HG03196 (cell line): ENCODE results near the gene SAMD14.

Experiments used
- ATAC-seq: cut with Tn5 transposase; IDR thresholded peaks from one replicate; pipeline ENCODE4 v1.9.1; 2021; ENCODE audit not compliant: unreplicated experiment

Gene SAMD14

GRCh38 chr17:50113624-50114320, 16.2 kb downstream of the SAMD14 start:
- ATAC-seq, result no peak

GRCh38 chr17:50112694-50113093, 17.3 kb downstream of the SAMD14 start:
- no peak for ATAC-seq

GRCh38 chr17:50111673-50112655, 18.0 kb downstream of the SAMD14 start:
- ATAC-seq, result no peak

- no peak for ATAC-seq
These were observed 19.2 kb downstream of the SAMD14 start for GRCh38 chr17:50110591-50111349.

GRCh38 chr17:50109785-50110184, 20.2 kb downstream of the SAMD14 start:
- no peak for ATAC-seq

- no peak for ATAC-seq
These were observed 20.8 kb downstream of the SAMD14 start for GRCh38 chr17:50109207-50109606.

GRCh38 chr17:50108556-50108955, 21.4 kb downstream of the SAMD14 start:
- ATAC-seq, result no peak

- no peak for ATAC-seq
These were observed 22.1 kb downstream of the SAMD14 start for GRCh38 chr17:50107790-50108414.

- no peak for ATAC-seq
These were observed 23.4 kb downstream of the SAMD14 start for GRCh38 chr17:50106393-50107131.

- ATAC-seq, result no peak
These were observed 24.1 kb downstream of the SAMD14 start for GRCh38 chr17:50105811-50106210.

- ATAC-seq, result no peak
These were observed 26.0 kb downstream of the SAMD14 start for GRCh38 chr17:50103941-50104340.

- ATAC-seq, result no peak
These were observed 26.7 kb downstream of the SAMD14 start for GRCh38 chr17:50103252-50103651.

GRCh38 chr17:50102164-50102991, 27.6 kb downstream of the SAMD14 start:
- ATAC-seq, result no peak

GRCh38 chr17:50101346-50102163, 28.4 kb downstream of the SAMD14 start:
- ATAC-seq, result no peak

- no peak for ATAC-seq
These were observed 29.0 kb downstream of the SAMD14 start for GRCh38 chr17:50100921-50101345.

GRCh38 chr17:50100480-50100883, 29.5 kb downstream of the SAMD14 start:
- ATAC-seq, result no peak

- no peak for ATAC-seq
These were observed 31.0 kb downstream of the SAMD14 start for GRCh38 chr17:50099003-50099402.

- no peak for ATAC-seq
These were observed 31.4 kb downstream of the SAMD14 start for GRCh38 chr17:50098583-50098982.
